ENCODE measurements around the gene UTP15.

UTP15 gene

GRCh38 chr5:73625372-73625943 is 59.9 kb downstream of the UTP15 start:
- DNase-seq = no peak

DNA sequence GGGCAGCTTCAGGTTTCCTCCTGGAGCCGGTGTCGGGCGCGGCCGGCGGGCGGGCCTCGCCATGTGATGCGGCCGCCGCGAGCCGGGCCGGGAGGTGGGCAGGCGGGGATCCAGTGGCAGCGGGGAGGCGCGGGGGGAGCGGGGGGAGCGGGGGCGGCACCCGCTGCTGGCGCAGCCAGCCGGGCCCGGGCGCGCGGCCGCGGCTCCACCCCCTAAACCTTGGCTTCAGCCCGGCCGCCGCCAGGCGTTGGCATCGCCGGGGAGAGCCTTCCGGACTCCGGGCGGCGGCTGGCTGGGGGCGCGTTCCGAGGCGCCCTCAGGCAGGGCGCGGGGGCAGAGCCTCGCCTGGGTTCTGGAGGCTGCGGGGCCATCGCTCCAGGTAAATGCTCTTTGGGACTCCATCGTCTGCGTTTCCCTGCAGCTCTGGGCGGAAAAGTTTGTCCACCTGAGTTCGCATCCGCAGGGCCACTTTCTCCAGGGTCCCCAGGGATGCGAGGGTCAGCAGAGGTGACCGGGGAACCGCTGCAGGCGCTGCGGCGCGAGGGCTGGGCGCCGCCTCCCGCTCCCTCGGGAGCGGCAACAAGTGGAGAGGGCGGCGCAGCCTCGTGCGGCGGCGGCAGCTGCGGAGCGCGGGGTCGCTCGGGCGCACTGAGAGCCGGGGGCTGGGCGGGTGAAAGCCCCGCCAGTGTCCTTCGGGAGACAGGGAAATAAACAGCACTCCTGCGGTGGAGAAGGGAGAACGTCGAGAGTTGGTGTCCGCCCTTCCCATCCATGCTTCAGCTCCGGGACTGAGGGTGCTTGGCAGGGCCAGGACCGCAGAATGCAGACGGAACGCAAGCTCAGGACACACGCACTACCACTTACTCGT is 60.6 kb downstream of the UTP15 start, which contains the start of gene ARHGEF28:
TSS of gene ARHGEF28 (plus strand) at position 253 of the 868 bp plus-strand sequence. CDS start 58,656 bp downstream, outside the sequence.
- DNase-seq = peak; percentile 17 to 20

DNA sequence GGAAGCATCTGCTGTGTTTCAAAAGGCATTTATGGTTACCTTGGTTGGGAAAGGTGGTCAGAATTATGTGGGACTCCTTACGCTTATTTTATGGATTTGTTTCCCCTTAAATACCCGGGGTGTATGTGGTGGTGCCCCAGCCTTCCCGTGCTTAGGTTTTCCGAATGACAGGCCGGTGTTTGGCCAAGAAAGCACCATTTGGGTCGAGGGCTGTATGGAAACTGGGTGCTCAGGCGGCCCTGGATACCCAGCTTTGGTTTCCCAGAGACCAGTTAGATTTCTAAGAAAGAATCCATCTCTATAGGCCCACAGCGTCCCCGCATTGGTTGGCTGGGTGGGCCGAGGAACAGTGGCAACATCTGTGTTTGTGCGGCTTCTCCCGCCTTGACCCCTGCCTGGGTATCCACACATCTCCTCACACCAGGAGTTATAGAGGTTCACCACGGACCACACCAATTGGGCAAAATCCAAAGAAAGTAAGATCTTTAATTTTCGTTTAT is 61.3 kb downstream of the UTP15 start:
- DNase-seq = no peak

DNA sequence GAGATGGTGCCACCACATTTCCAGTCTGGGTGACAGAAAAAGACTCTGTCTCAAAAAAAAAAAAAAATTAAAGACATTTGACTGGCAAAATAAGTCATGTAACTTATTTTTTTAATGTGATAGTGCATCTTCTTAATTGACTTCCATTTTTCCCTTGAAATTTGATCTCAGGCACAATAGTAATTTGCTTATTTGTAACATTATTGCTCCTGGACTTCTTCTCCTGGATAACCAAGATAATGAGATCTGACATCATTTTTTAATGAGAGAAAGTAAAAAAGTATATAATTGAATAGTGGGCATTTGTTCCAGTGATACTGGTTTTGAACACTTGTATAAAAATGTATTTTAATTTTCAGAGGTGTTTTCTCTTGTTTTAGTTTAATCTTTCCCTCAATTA is 63.9 kb downstream of the UTP15 start:
- DNase-seq = no peak

DNA sequence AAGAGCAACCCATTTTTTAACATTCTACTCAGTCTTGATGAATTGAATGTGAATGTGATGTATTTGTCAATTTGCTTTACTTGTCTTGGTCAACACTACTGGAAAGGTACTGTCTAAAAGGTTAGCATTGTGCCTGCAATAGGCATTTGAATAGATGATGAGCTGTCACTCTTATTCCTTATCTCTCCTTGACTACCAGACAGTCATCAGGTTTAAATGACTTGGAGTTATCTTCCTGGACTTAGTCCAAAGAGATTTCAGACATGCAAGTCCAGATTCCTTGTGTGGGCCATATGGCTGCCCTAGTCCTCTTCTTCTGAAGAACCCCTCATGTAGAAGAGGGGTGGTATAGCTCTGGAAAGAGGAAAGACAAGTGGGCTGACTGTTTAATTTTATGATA is 65.2 kb downstream of the UTP15 start:
- DNase-seq = no peak

DNA sequence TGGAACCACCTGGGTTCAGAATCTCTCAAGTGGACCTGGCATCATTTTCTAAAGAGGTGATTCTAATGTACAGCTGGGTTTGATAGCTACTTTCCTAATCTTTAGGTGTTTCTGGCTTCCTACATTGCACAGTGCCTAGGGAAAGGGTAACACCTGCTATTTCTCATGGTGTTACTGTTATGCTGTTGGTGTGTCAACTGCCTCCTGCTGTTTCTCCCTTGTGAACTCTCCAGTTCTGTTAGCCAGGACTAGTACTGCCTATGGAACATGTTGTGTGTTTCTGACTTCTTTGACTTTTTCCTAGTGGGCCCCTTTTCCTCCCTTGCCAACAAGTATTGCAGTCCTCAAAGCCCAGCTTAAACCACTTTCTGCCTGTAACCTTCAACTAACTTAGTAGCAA is 66.0 kb downstream of the UTP15 start:
- DNase-seq = no peak
